CD14-positive monocyte (primary cell): ENCODE measurements around the gene MBNL3. TPM values are rescaled to one million over a fixed set of nuclear protein-coding genes. Genes with fewer than 3 reads are reported as not detected.

Source experiments
- DNase-seq, 3 donors: peaks; one replicate each; pipeline ENCODE4 v3.0.0-alpha.2; 2011 to 2022
- H2AFZ ChIP-seq: 2 replicates; pipeline ENCODE4 v1.6.0; 2012; ENCODE audit warnings: mild to moderate bottlenecking, low read depth, low read length, inconsistent platforms; ENCODE audit not compliant: insufficient read depth, poor library complexity, severe bottlenecking
- H3K27ac ChIP-seq, 2 donors: 1 replicate in 1 of 2; 2 replicates in 1 of 2; pipeline ENCODE4 v1.5.1; 2012 to 2013; ENCODE audit warnings: low read length in 2 of 2, control low read depth in 1 of 2, inconsistent platforms in 1 of 2, low read depth in 1 of 2, mild to moderate bottlenecking in 1 of 2
- H3K27me3 ChIP-seq, 2 donors: one replicate each; pipeline versions ENCODE4 v1.6.0 to v1.6.1; 2011 to 2013; ENCODE audit warnings: low read length in 2 of 2; ENCODE audit not compliant: control insufficient read depth in 2 of 2, insufficient read depth in 2 of 2
- H3K36me3 ChIP-seq, 2 donors: replicated peaks in 1 of 2; 1 replicate in 1 of 2; 2 replicates in 1 of 2; pipeline versions ENCODE4 v1.5.1 to v1.6.1; 2012 to 2013; ENCODE audit warnings: low read length in 2 of 2, control low read depth in 1 of 2, inconsistent platforms in 1 of 2, mild to moderate bottlenecking in 1 of 2; ENCODE audit not compliant: insufficient read depth in 2 of 2, control insufficient read depth in 1 of 2
- H3K4me1 ChIP-seq, 2 donors: 1 replicate in 1 of 2; 2 replicates in 1 of 2; pipeline versions ENCODE4 v1.5.1 to v1.6.1; 2012 to 2013; ENCODE audit warnings: low read length in 2 of 2, control low read depth in 1 of 2, inconsistent platforms in 1 of 2, mild to moderate bottlenecking in 1 of 2, moderate library complexity in 1 of 2; ENCODE audit not compliant: insufficient read depth in 2 of 2, control insufficient read depth in 1 of 2
- H3K4me2 ChIP-seq: replicated peaks from 2 replicates; pipeline ENCODE3; 2012; ENCODE audit warnings: low read length, moderate library complexity, mild to moderate bottlenecking; ENCODE audit not compliant: poor library complexity, severe bottlenecking; ENCODE audit errors: extremely low read depth
- H3K4me3 ChIP-seq, 3 experiments: fragments of 200-600 bp in 1 of 3; sonication (generic) in 1 of 3; replicated peaks in 1 of 3; 1 replicate in 2 of 3; 2 replicates in 1 of 3; pipeline ENCODE4 v1.5.1; 2011 to 2013; ENCODE audit warnings: low read length in 3 of 3, mild to moderate bottlenecking in 3 of 3, control low read depth in 2 of 3, low read depth in 2 of 3, inconsistent platforms in 1 of 3, moderate library complexity in 1 of 3
- H3K79me2 ChIP-seq: 2 replicates; pipeline ENCODE4 v1.6.0; 2012; ENCODE audit warnings: mild to moderate bottlenecking, control low read depth, inconsistent platforms, low read length, moderate library complexity; ENCODE audit not compliant: insufficient read depth
- H3K9ac ChIP-seq: 2 replicates; pipeline ENCODE4 v1.6.0; 2017; ENCODE audit warnings: low read length, mild to moderate bottlenecking; ENCODE audit not compliant: insufficient read depth, poor library complexity, severe bottlenecking
- H3K9me3 ChIP-seq, 2 donors: replicated peaks in 1 of 2; 1 replicate in 1 of 2; 2 replicates in 1 of 2; pipeline versions ENCODE4 v1.5.1 to v1.6.1; 2012 to 2013; ENCODE audit warnings: low read length in 2 of 2, control low read depth in 1 of 2; ENCODE audit not compliant: control insufficient read depth in 1 of 2, insufficient read depth in 1 of 2
- H4K20me1 ChIP-seq: 2 replicates; pipeline ENCODE4 v1.6.0; 2012; ENCODE audit warnings: mild to moderate bottlenecking, low read length, control low read depth, moderate library complexity; ENCODE audit not compliant: insufficient read depth
- H3K27ac Mint-ChIP-seq, 7 donors: one replicate each; pipeline ENCODE4 v1.8.0; 2020; ENCODE audit warnings: mild to moderate bottlenecking in 7 of 7, mixed read lengths in 7 of 7, moderate library complexity in 6 of 7, inconsistent platforms in 2 of 7
- H3K27me3 Mint-ChIP-seq, 3 donors: one replicate each; pipeline ENCODE4 v1.8.0; 2021 to 2022; ENCODE audit warnings: low read depth in 3 of 3, mild to moderate bottlenecking in 3 of 3, mixed read lengths in 3 of 3, moderate library complexity in 3 of 3, inconsistent platforms in 1 of 3
- H3K36me3 Mint-ChIP-seq, 2 donors: one replicate each; pipeline ENCODE4 v1.8.0; 2020; ENCODE audit warnings: mixed read lengths in 2 of 2, inconsistent platforms in 1 of 2, mild to moderate bottlenecking in 1 of 2
- H3K4me1 Mint-ChIP-seq: one replicate; pipeline ENCODE4 v1.8.0; 2020; ENCODE audit warnings: mild to moderate bottlenecking, mixed read lengths
- H3K4me3 Mint-ChIP-seq, 2 donors: one replicate each; pipeline ENCODE4 v1.8.0; 2020; ENCODE audit warnings: mild to moderate bottlenecking in 2 of 2, mixed read lengths in 2 of 2, moderate library complexity in 1 of 2
- H3K9me3 Mint-ChIP-seq, 7 donors: one replicate each; pipeline ENCODE4 v1.8.0; 2020 to 2022; ENCODE audit warnings: mixed read lengths in 7 of 7, mild to moderate bottlenecking in 6 of 7, moderate library complexity in 6 of 7, inconsistent platforms in 2 of 7
- CTCF ChIP-seq: fragments of 200-600 bp; IDR thresholded peaks from one replicate; pipeline ENCODE4 v1.8.0; 2022; ENCODE audit warnings: antibody characterized with exemption, mild to moderate bottlenecking
- WGBS: methylation state at CpG from one replicate; pipeline ENCODE4 v1.1.5; 2013; ENCODE audit warnings: missing lambda C conversion rate; ENCODE audit not compliant: insufficient coverage; 5-methylcytosine and 5-hydroxymethylcytosine counted together
- intact Hi-C, 2 donors: fragments of 100-400 bp; cut with micrococcal nuclease; formaldehyde crosslinking; loops; one replicate each; pipeline versions ENCODE4 v1.15.0 to v1.15.1; 2023
- polyA plus RNA-seq, 3 donors: library from polyadenylated mRNA; depleted of rRNA in 1 of 3; unstranded in 2 of 3; stranded (reverse) in 1 of 3; fragments of 300-500 nt in 2 of 3; fragments of >200 nt in 1 of 3; fragmentation: Illumina TruSeq in 2 of 3; gene quantifications; 1 replicate in 2 of 3; 2 replicates in 1 of 3; pipeline ENCODE4 v1.2.3, GENCODE V29; 2012 to 2021

MBNL3 gene
- polyA plus RNA-seq, 3 donors: 7.4 to 32.8 (median 22.4) TPM

- Histone ChIP-seq H3K4me3 (no peak overlapping the region), H3K9ac (no peak overlapping the region), H4K20me1 (no peaks in the 10 kb centered on the region), H3K27me3 (peaks cover 0 to 7% of the 10 kb centered on the region in 2 donors), H2AFZ (no peak overlapping the region), H3K79me2 (no peaks in the 10 kb centered on the region), H3K4me1 (no peaks in the 10 kb centered on the region), H3K9me3 (no peaks in the 10 kb centered on the region), H3K36me3 (no peaks in the 10 kb centered on the region), H3K27ac (no peak overlapping the region), H3K4me2 (no peak overlapping the region)
- peaks cover 0 to 3% (median 0%) of the 10 kb centered on the region in 3 donors for H3K27me3 Mint-ChIP-seq
- no peak overlapping the region for H3K27ac Mint-ChIP-seq
- H3K4me1 Mint-ChIP-seq: no peaks in the 10 kb centered on the region
- peaks cover 4 to 8% of the 10 kb centered on the region in 2 donors for H3K36me3 Mint-ChIP-seq
- H3K4me3 Mint-ChIP-seq: no peak overlapping the region
- H3K9me3 Mint-ChIP-seq: no peaks in the 10 kb centered on the region
- intact Hi-C loops: no loop called here
- TF ChIP-seq CTCF: no peak
- no peak for DNase-seq
- no CpG with 5 or more reads among the region's 2 CpGs for WGBS
Measured at GRCh38 chrX:132378281-132378680, 110.6 kb downstream of the MBNL3 start.

- H3K9ac ChIP-seq: no peak overlapping the region
- no peak overlapping the region for H3K4me3 Mint-ChIP-seq
- no peak overlapping the region for H3K4me2 ChIP-seq
- peaks cover 0 to 2% (median 0%) of the 10 kb centered on the region in 7 donors for H3K9me3 Mint-ChIP-seq
- H3K9me3 ChIP-seq: no peaks in the 10 kb centered on the region
- H3K4me3 ChIP-seq: no peak overlapping the region
- intact Hi-C loops: no loop called here
- peaks cover 0 to 3% (median 0%) of the 10 kb centered on the region in 3 donors for H3K27me3 Mint-ChIP-seq
- no peaks in the 10 kb centered on the region for H3K4me1 Mint-ChIP-seq
- H3K4me1 ChIP-seq: no peaks in the 10 kb centered on the region
- H3K36me3 ChIP-seq: no peaks in the 10 kb centered on the region
- H3K27ac Mint-ChIP-seq: no peak overlapping the region
- H3K79me2 ChIP-seq: no peaks in the 10 kb centered on the region
- no peak for DNase-seq
- peaks cover 0 to 7% of the 10 kb centered on the region in 2 donors for H3K27me3 ChIP-seq
- H2AFZ ChIP-seq: no peak overlapping the region
- H3K27ac ChIP-seq: no peak overlapping the region
- TF ChIP-seq CTCF: peak; percentile 8
- peaks cover 3 to 4% of the 10 kb centered on the region in 2 donors for H3K36me3 Mint-ChIP-seq
- no CpG with 5 or more reads among the region's 2 CpGs for WGBS
- no peaks in the 10 kb centered on the region for H4K20me1 ChIP-seq
Measured at GRCh38 chrX:132375941-132376340, 112.9 kb downstream of the MBNL3 start.
